Keratinocyte (primary cell): ENCODE measurements around the gene RPH3AL. TPM values are rescaled to one million over a fixed set of nuclear protein-coding genes. Genes with fewer than 3 reads are reported as not detected.
"Not testable (repeated sequence)": the region's sequence is repeated elsewhere in the genome, so short reads cannot be mapped to it uniquely, and the experiment has no call there.

Experiments used
- DNase-seq: peaks from one replicate; pipeline ENCODE4 v3.0.0-alpha.2; 2011; ENCODE audit warnings: low read depth, missing footprints, low spot score
- FAIRE-seq: peaks from 2 replicates; lab custom pipeline; 2011; peaks lifted over from hg19 to GRCh38; lab: Jason Lieb, UNC
- H2AFZ ChIP-seq: 2 replicates; pipeline ENCODE4 v1.6.0; 2012; ENCODE audit warnings: low read length, control low read depth, inconsistent platforms; ENCODE audit not compliant: control insufficient read depth
- H3K27ac ChIP-seq: 2 replicates; pipeline ENCODE4 v1.5.1; 2011; ENCODE audit warnings: low read length; ENCODE audit not compliant: control insufficient read depth, insufficient read depth
- H3K27me3 ChIP-seq: 3 replicates; pipeline ENCODE4 v1.6.0; 2011; ENCODE audit warnings: low read length; ENCODE audit not compliant: control insufficient read depth, insufficient read depth; ENCODE audit errors: extremely low read depth
- H3K36me3 ChIP-seq, 2 experiments: 2 replicates in 1 of 2; 3 replicates in 1 of 2; pipeline ENCODE4 v1.5.1; 2011; ENCODE audit warnings: low read length in 2 of 2, mild to moderate bottlenecking in 1 of 2; ENCODE audit not compliant: control insufficient read depth in 2 of 2, insufficient read depth in 2 of 2; ENCODE audit errors: extremely low read depth in 1 of 2
- H3K4me1 ChIP-seq: 3 replicates; pipeline ENCODE4 v1.5.1; 2011; ENCODE audit warnings: low read length; ENCODE audit not compliant: control insufficient read depth, insufficient read depth; ENCODE audit errors: extremely low read depth
- H3K4me2 ChIP-seq: 3 replicates; pipeline ENCODE4 v1.6.0; 2011; ENCODE audit warnings: low read depth, low read length; ENCODE audit not compliant: control insufficient read depth, insufficient read depth; ENCODE audit errors: extremely low read depth
- H3K4me3 ChIP-seq, 3 experiments: fragments of 200-600 bp in 1 of 3; sonication (generic) in 1 of 3; 2 replicates in 2 of 3; 3 replicates in 1 of 3; pipeline ENCODE4 v1.5.1; 2011 to 2016; ENCODE audit warnings: low read length in 3 of 3, mild to moderate bottlenecking in 3 of 3, control low read depth in 2 of 3, inconsistent platforms in 1 of 3, low read depth in 1 of 3, mixed read lengths in 1 of 3, mixed run types in 1 of 3, moderate library complexity in 1 of 3; ENCODE audit not compliant: control insufficient read depth in 2 of 3, insufficient read depth in 2 of 3; ENCODE audit errors: extremely low read depth in 1 of 3
- H3K79me2 ChIP-seq: 2 replicates; pipeline ENCODE4 v1.6.0; 2012; ENCODE audit warnings: low read length; ENCODE audit not compliant: control insufficient read depth, insufficient read depth
- H3K9ac ChIP-seq: 3 replicates; pipeline ENCODE4 v1.6.0; 2011; ENCODE audit warnings: low read length; ENCODE audit not compliant: control insufficient read depth, insufficient read depth; ENCODE audit errors: extremely low read depth
- H3K9me1 ChIP-seq: 3 replicates; pipeline ENCODE4 v1.6.0; 2011; ENCODE audit warnings: low read length; ENCODE audit not compliant: control insufficient read depth, insufficient read depth; ENCODE audit errors: extremely low read depth
- H3K9me3 ChIP-seq: 2 replicates; pipeline ENCODE4 v1.5.1; 2012; ENCODE audit warnings: low read depth, low read length; ENCODE audit not compliant: control insufficient read depth
- H4K20me1 ChIP-seq: 3 replicates; pipeline ENCODE4 v1.6.0; 2011; ENCODE audit warnings: low read length; ENCODE audit not compliant: control insufficient read depth, insufficient read depth; ENCODE audit errors: extremely low read depth
- CTCF ChIP-seq, 3 experiments: IDR thresholded peaks in 1 of 3; conservative IDR thresholded peaks in 1 of 3; optimal IDR thresholded peaks in 1 of 3; 2 replicates in 2 of 3; 3 replicates in 1 of 3; pipeline versions ENCODE3 to v1.5.1; 2011; ENCODE audit warnings: low read length in 3 of 3, mild to moderate bottlenecking in 3 of 3, moderate library complexity in 2 of 3, control low read depth in 1 of 3, inconsistent platforms in 1 of 3; ENCODE audit not compliant: insufficient read depth in 2 of 3; ENCODE audit errors: extremely low read depth in 1 of 3
- EZH2 ChIP-seq: IDR thresholded peaks from one replicate; pipeline ENCODE4 v1.6.1; 2012; ENCODE audit warnings: inconsistent platforms, mild to moderate bottlenecking, low read length, moderate library complexity
- dilution Hi-C: fragments of 300-500 bp; cut with MboI; formaldehyde crosslinking; loops from one replicate; pipeline ENCODE4 v1.7.0; 2020; ENCODE audit warnings: low sequenced_read_pairs; ENCODE audit not compliant: extremely low pct_ligation_motif_present
- polyA plus RNA-seq, 5 experiments: library from polyadenylated mRNA; depleted of rRNA in 3 of 5; stranded (reverse) in 3 of 5; stranded (forward) in 1 of 5; unstranded in 1 of 5; fragments of >200 nt; gene quantifications; 1 replicate in 1 of 5; 2 replicates in 3 of 5; 3 replicates in 1 of 5; pipeline versions ENCODE4 v1.2.1 to v1.2.3, GENCODE V29; 2011 to 2012; ENCODE audit warnings: missing spikeins in 2 of 5, low read depth in 1 of 5, low replicate concordance in 1 of 5

Gene RPH3AL
- polyA plus RNA-seq, 1 donor (not counting 4 experiments of a cell fraction or from before 2014, with no cell fraction given), result 0.31 TPM

GRCh38 chr17:245611-246010, 107.0 kb downstream of the RPH3AL start:
- no peak for TF ChIP-seq EZH2
- no peak for TF ChIP-seq CTCF (optimal IDR thresholded peaks at IDR 0.05 in 1 of 3, IDR thresholded peaks at IDR 0.05 in 1 of 3, conservative IDR thresholded peaks at IDR 0.05 in 1 of 3; ENCODE audit: extremely low read depth in 1 of 3, insufficient read depth in 2 of 3, low read length in 3 of 3)
- Histone ChIP-seq H4K20me1 (no peaks in the 10 kb centered on the region), H3K9me3 (peaks cover 3% of the 10 kb centered on the region), H3K36me3 (no peaks in the 10 kb centered on the region), H3K9ac (no peak overlapping the region), H3K27ac (no peak overlapping the region), H3K79me2 (no peaks in the 10 kb centered on the region), H3K4me1 (no peaks in the 10 kb centered on the region), H3K9me1 (no peaks in the 10 kb centered on the region), H2AFZ (no peak overlapping the region), H3K4me3 (no peak overlapping the region), H3K4me2 (no peak overlapping the region), H3K27me3 (no peaks in the 10 kb centered on the region)
- FAIRE-seq (no peak), DNase-seq (no peak)
- dilution Hi-C loops, result no loop called here

- TF ChIP-seq CTCF (optimal IDR thresholded peaks at IDR 0.05 in 1 of 3, IDR thresholded peaks at IDR 0.05 in 1 of 3, conservative IDR thresholded peaks at IDR 0.05 in 1 of 3; ENCODE audit: extremely low read depth in 1 of 3, insufficient read depth in 2 of 3, low read length in 3 of 3), result no peak
- no peak for TF ChIP-seq EZH2
- H3K9ac ChIP-seq, result no peak overlapping the region
- no peak overlapping the region for H2AFZ ChIP-seq
- dilution Hi-C loops, result no loop called here
- no peak overlapping the region for H3K27ac ChIP-seq
- no peaks in the 10 kb centered on the region for H3K9me1 ChIP-seq
- H4K20me1 ChIP-seq, result no peaks in the 10 kb centered on the region
- no peaks in the 10 kb centered on the region for H3K36me3 ChIP-seq
- no peaks in the 10 kb centered on the region for H3K27me3 ChIP-seq
- FAIRE-seq (no peak), DNase-seq (no peak)
- no peaks in the 10 kb centered on the region for H3K79me2 ChIP-seq
- no peak overlapping the region for H3K4me3 ChIP-seq
- H3K4me2 ChIP-seq, result no peak overlapping the region
- H3K4me1 ChIP-seq, result no peaks in the 10 kb centered on the region
- H3K9me3 ChIP-seq, result peaks cover 3% of the 10 kb centered on the region
These were observed 107.6 kb downstream of the RPH3AL start for GRCh38 chr17:245020-245419.

- H3K9me3 ChIP-seq, H3K4me1 ChIP-seq, H3K36me3 ChIP-seq, H3K9ac ChIP-seq, H3K9me1 ChIP-seq, H3K27me3 ChIP-seq, DNase-seq, H3K4me2 ChIP-seq, H3K4me3 ChIP-seq, FAIRE-seq, H2AFZ ChIP-seq, H4K20me1 ChIP-seq, H3K79me2 ChIP-seq, dilution Hi-C loops, H3K27ac ChIP-seq: not testable (repeated sequence)
These were observed 108.7 kb downstream of the RPH3AL start for GRCh38 chr17:243924-244323.
